Measurements from ENCODE around the gene EPHB2.

- TF ChIP-seq EZH2 (IDR thresholded peaks at IDR 0.05; ENCODE audit: insufficient read depth, poor library complexity, severe bottlenecking) (no peak), EZH2phosphoT487 (IDR thresholded peaks at IDR 0.05; ENCODE audit: insufficient read depth, low read depth) (no peak)
Measured at GRCh38 chr1:22865736-22866135, 155.1 kb downstream of the EPHB2 start.

All from GM23248 (cell line).